Measurements from ENCODE around the gene CRNKL1. TPM values are rescaled to one million over a fixed set of nuclear protein-coding genes. Genes with fewer than 3 reads are reported as not detected.
A peak's percentile ranks its signal among the peaks of the same experiment; 100 is the strongest.

Gene CRNKL1
- polyA plus RNA-seq, 3 donors: 4.0 to 7.4 (median 5.9) TPM

DNA sequence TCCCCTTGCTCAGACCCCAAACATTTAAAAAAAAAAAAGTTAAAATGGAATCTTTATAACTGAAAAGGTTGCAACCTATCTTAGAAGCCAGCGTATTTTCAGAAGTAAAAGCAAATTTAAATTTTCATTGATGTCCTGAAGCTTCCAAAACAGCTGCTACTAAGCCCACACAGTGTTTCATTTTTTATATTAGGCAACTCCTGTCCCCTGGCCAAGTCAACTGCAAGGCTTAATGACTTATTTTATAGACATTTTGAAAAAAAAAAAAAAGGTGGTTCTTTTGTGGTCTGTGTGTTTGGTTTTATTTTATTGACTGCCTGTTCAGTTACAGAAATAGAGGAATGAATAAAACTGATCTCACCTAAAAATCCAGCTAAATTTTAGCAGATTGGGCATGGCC lies 13.1 kb upstream of the CRNKL1 start:
- Mint-ChIP-seq H3K27me3 (ENCODE audit: low read depth in 3 of 3) (peaks cover 4 to 12% (median 12%) of the 10 kb centered on the region in 3 donors), H3K4me3 (peak overlapping the region in 1 of 2 donors; percentile 11)
- H3K4me1 ChIP-seq (ENCODE audit: control insufficient read depth in 1 of 2, insufficient read depth in 2 of 2, low read length in 2 of 2): no peaks in the 10 kb centered on the region

GRCh38 chr20:20063941-20064702 lies 11.9 kb upstream of the CRNKL1 start:
- no peak overlapping the region for H2AFZ ChIP-seq (ENCODE audit: insufficient read depth, low read depth, low read length, poor library complexity, severe bottlenecking)
- no peaks in the 10 kb centered on the region for H3K9me3 ChIP-seq (replicated peaks in 1 of 2; ENCODE audit: control insufficient read depth in 1 of 2, insufficient read depth in 1 of 2, low read length in 2 of 2)
- H3K36me3 ChIP-seq (replicated peaks in 1 of 2; ENCODE audit: control insufficient read depth in 1 of 2, insufficient read depth in 2 of 2, low read length in 2 of 2): no peaks in the 10 kb centered on the region
- peaks cover 4 to 12% (median 12%) of the 10 kb centered on the region in 3 donors for H3K27me3 Mint-ChIP-seq (ENCODE audit: low read depth in 3 of 3)
- H4K20me1 ChIP-seq (ENCODE audit: insufficient read depth, low read length): no peaks in the 10 kb centered on the region
- H3K27me3 ChIP-seq (ENCODE audit: control insufficient read depth in 2 of 2, insufficient read depth in 2 of 2, low read length in 2 of 2): no peaks in the 10 kb centered on the region
- intact Hi-C loops (cut with micrococcal nuclease): no loop called here
- no peak overlapping the region for H3K9ac ChIP-seq (ENCODE audit: insufficient read depth, low read length, poor library complexity, severe bottlenecking)
- no peak for DNase-seq
- no peaks in the 10 kb centered on the region for H3K4me1 Mint-ChIP-seq
- H3K79me2 ChIP-seq (ENCODE audit: insufficient read depth, low read length): no peaks in the 10 kb centered on the region
- no peak overlapping the region for H3K27ac Mint-ChIP-seq
- no peak overlapping the region for H3K4me3 ChIP-seq (replicated peaks in 1 of 3; ENCODE audit: low read depth in 2 of 3, low read length in 3 of 3)
- no peak overlapping the region for H3K27ac ChIP-seq (ENCODE audit: low read depth in 1 of 2, low read length in 2 of 2)
- H3K9me3 Mint-ChIP-seq: no peaks in the 10 kb centered on the region
- WGBS (ENCODE audit: insufficient coverage): 65% methylated on average over 6 of the region's 12 CpGs
- TF ChIP-seq, protein P1, sequence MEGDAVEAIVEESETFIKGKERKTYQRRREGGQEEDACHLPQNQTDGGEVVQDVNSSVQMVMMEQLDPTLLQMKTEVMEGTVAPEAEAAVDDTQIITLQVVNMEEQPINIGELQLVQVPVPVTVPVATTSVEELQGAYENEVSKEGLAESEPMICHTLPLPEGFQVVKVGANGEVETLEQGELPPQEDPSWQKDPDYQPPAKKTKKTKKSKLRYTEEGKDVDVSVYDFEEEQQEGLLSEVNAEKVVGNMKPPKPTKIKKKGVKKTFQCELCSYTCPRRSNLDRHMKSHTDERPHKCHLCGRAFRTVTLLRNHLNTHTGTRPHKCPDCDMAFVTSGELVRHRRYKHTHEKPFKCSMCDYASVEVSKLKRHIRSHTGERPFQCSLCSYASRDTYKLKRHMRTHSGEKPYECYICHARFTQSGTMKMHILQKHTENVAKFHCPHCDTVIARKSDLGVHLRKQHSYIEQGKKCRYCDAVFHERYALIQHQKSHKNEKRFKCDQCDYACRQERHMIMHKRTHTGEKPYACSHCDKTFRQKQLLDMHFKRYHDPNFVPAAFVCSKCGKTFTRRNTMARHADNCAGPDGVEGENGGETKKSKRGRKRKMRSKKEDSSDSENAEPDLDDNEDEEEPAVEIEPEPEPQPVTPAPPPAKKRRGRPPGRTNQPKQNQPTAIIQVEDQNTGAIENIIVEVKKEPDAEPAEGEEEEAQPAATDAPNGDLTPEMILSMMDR (IDR thresholded peaks at IDR 0.05): no peak
- no peaks in the 10 kb centered on the region for H3K4me1 ChIP-seq (ENCODE audit: control insufficient read depth in 1 of 2, insufficient read depth in 2 of 2, low read length in 2 of 2)
- H3K36me3 Mint-ChIP-seq: no peaks in the 10 kb centered on the region
- no peak overlapping the region for H3K4me3 Mint-ChIP-seq
- no peak overlapping the region for H3K4me2 ChIP-seq (replicated peaks; ENCODE audit: extremely low read depth, low read length, poor library complexity, severe bottlenecking)

More for the DNA sequence above, 13.1 kb upstream of the CRNKL1 start:
- TF ChIP-seq, protein P1 (IDR thresholded peaks at IDR 0.05): no peak
- H3K27ac ChIP-seq (ENCODE audit: low read depth in 1 of 2, low read length in 2 of 2): no peak overlapping the region
- H3K9me3 Mint-ChIP-seq: no peaks in the 10 kb centered on the region
- no peaks in the 10 kb centered on the region for H3K36me3 Mint-ChIP-seq
- H3K4me2 ChIP-seq (replicated peaks; ENCODE audit: extremely low read depth, low read length, poor library complexity, severe bottlenecking): no peak overlapping the region
- intact Hi-C loops (cut with micrococcal nuclease): no loop called here
- no peak for DNase-seq
- H2AFZ ChIP-seq (ENCODE audit: insufficient read depth, low read depth, low read length, poor library complexity, severe bottlenecking): no peak overlapping the region
- no peaks in the 10 kb centered on the region for H3K36me3 ChIP-seq (replicated peaks in 1 of 2; ENCODE audit: control insufficient read depth in 1 of 2, insufficient read depth in 2 of 2, low read length in 2 of 2)
- H3K9me3 ChIP-seq (replicated peaks in 1 of 2; ENCODE audit: control insufficient read depth in 1 of 2, insufficient read depth in 1 of 2, low read length in 2 of 2): no peaks in the 10 kb centered on the region
- H3K4me3 ChIP-seq (replicated peaks in 1 of 3; ENCODE audit: low read depth in 2 of 3, low read length in 3 of 3): no peak overlapping the region
- no peak overlapping the region for H3K9ac ChIP-seq (ENCODE audit: insufficient read depth, low read length, poor library complexity, severe bottlenecking)
- no peaks in the 10 kb centered on the region for H3K27me3 ChIP-seq (ENCODE audit: control insufficient read depth in 2 of 2, insufficient read depth in 2 of 2, low read length in 2 of 2)
- H3K79me2 ChIP-seq (ENCODE audit: insufficient read depth, low read length): no peaks in the 10 kb centered on the region
- no peaks in the 10 kb centered on the region for H4K20me1 ChIP-seq (ENCODE audit: insufficient read depth, low read length)
- WGBS (ENCODE audit: insufficient coverage): no CpG with 5 or more reads among the region's 1 CpG
- no peak overlapping the region for H3K27ac Mint-ChIP-seq
- peaks cover 3% of the 10 kb centered on the region for H3K4me1 Mint-ChIP-seq
